Measurements from ENCODE around the gene POLL. TPM values are rescaled to one million over a fixed set of nuclear protein-coding genes. Genes with fewer than 3 reads are reported as not detected.

The POLL gene
- total and polyA plus RNA-seq, 11 donors: 12.3 to 21.6 (median 17.7) TPM

- Histone ChIP-seq H3K36me3 (no peaks in the 10 kb centered on the region), H3K4me1 (peaks cover 0 to 28% (median 16%) of the 10 kb centered on the region in 12 donors), H3K4me3 (peak overlapping the region in 10 of 12 donors; percentile 4 to 46 (median 31)), H3K27me3 (peaks cover 10 to 62% (median 49%) of the 10 kb centered on the region in 9 donors), H3K27ac (no peak overlapping the region), H3K9me3 (no peaks in the 10 kb centered on the region)
- DNase-seq: peak in 1 of 5 donors; percentile 56
- intact Hi-C loops (cut with DNase I): loop anchor here in 7 of 10 donors (5.0 to 10.0 kb wide), 6 partner anchors 262 to 404 kb away; no protein-coding TSS in a partner anchor
- no peak for TF ChIP-seq POLR2A (IDR thresholded peaks at IDR 0.05)
- TF ChIP-seq CTCF (IDR thresholded peaks at IDR 0.05): no peak
- peak in 1 of 4 donors; percentile 3 for ATAC-seq
- WGBS, 4 donors: 8 to 15% (median 11%) methylated on average over 36 to 59 of the region's 59 CpGs
Observed at GRCh38 chr10:101566333-101567164, 21.5 kb downstream of the POLL start.

- Histone ChIP-seq H3K9me3 (no peaks in the 10 kb centered on the region), H3K27ac (no peak overlapping the region), H3K36me3 (no peaks in the 10 kb centered on the region), H3K27me3 (peaks cover 10 to 62% (median 49%) of the 10 kb centered on the region in 9 donors), H3K4me1 (peaks cover 0 to 27% (median 15%) of the 10 kb centered on the region in 12 donors), H3K4me3 (peak overlapping the region in 5 of 12 donors; percentile 4 to 44 (median 30))
- TF ChIP-seq POLR2A (IDR thresholded peaks at IDR 0.05) (no peak), CTCF (IDR thresholded peaks at IDR 0.05) (no peak)
- peak in 1 of 5 donors; percentile 41 for DNase-seq
- intact Hi-C loops (cut with DNase I): loop anchor here in 7 of 10 donors (5.0 to 10.0 kb wide), 6 partner anchors 261 to 404 kb away; no protein-coding TSS in a partner anchor
- 62 to 72% (median 65%) methylated on average over 6 to 8 of the region's 8 CpGs for WGBS, 4 donors
- ATAC-seq: no peak
Observed at GRCh38 chr10:101565936-101566332, 22.1 kb downstream of the POLL start.

DNA sequence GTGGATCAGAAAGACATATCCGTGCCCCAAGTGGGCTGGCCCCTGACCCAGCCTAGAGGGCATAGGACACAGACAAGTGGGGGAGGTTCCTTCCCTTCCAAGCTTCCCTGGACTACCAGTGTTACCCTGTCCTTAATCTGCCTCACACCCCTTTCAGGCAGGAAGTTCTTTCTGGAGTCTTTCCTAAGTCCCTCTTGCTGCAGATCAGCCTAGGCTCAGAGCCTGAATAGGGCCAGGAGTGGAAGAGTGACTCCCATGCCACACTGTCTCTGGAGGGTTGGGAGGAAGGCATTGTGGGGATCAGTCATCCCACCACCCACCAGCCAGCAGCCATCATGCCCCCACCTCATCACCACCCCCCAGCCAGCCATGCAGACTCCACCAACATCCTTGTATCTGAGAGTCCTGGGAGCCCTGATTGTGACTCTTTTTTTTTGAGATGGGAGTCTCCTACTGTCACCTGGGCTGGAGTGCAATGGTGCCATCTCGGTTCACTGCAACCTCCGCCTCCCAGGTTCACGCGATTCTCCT is 22.6 kb downstream of the POLL start:
- 83 to 89% (median 86%) methylated on average over 5 of the region's 5 CpGs for WGBS, 4 donors
- H3K36me3 ChIP-seq: no peaks in the 10 kb centered on the region
- intact Hi-C loops (cut with DNase I): loop anchor here in 7 of 10 donors (5.0 to 10.0 kb wide), 6 partner anchors 261 to 403 kb away; no protein-coding TSS in a partner anchor
- H3K9me3 ChIP-seq: no peaks in the 10 kb centered on the region
- ATAC-seq: no peak
- peak in 1 of 5 donors; percentile 23 for DNase-seq
- no peak overlapping the region for H3K27ac ChIP-seq
- no peak overlapping the region for H3K4me3 ChIP-seq
- peaks cover 10 to 62% (median 49%) of the 10 kb centered on the region in 9 donors for H3K27me3 ChIP-seq
- TF ChIP-seq POLR2A (IDR thresholded peaks at IDR 0.05): no peak
- TF ChIP-seq CTCF (IDR thresholded peaks at IDR 0.05): no peak
- H3K4me1 ChIP-seq: peaks cover 0 to 22% (median 11%) of the 10 kb centered on the region in 12 donors

DNA sequence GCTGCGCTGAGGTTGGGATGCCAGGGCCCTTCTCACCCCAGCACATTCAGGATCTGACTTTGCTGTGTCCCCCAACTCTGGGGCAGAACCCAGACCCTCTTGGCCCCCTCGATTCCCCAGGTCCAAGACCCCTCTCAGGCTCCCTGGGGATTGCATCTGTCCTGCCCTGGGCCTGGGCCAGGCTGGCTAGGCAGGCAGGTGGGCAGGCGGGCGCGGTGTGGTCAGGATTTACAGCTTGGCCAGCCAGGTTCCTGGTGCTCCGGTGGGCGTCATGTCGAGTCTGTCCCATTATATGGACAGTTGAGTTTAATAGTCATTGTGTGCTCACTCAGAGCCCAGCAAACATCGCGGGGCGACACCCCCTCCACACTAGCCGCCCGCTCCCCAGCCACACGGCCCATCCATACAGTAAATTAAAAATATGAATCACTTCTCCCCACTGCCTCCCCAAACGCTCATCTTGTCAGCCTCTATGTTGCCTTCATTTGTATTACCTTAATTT is 23.5 kb downstream of the POLL start:
- peaks cover 7 to 57% (median 42%) of the 10 kb centered on the region in 9 donors for H3K27me3 ChIP-seq
- intact Hi-C loops (cut with DNase I): loop anchor here in 3 of 10 donors (10.0 kb wide), 2 partner anchors 260 to 290 kb away; no protein-coding TSS in a partner anchor
- no peak overlapping the region for H3K4me3 ChIP-seq
- peaks cover 0 to 17% (median 3%) of the 10 kb centered on the region in 12 donors for H3K4me1 ChIP-seq
- no peak for ATAC-seq
- H3K36me3 ChIP-seq: no peaks in the 10 kb centered on the region
- TF ChIP-seq CTCF (IDR thresholded peaks at IDR 0.05): no peak
- no peak overlapping the region for H3K27ac ChIP-seq
- WGBS, 4 donors: 87 to 89% (median 88%) methylated on average over 15 of the region's 15 CpGs
- peak in 1 of 5 donors; percentile 47 for DNase-seq
- H3K9me3 ChIP-seq: no peaks in the 10 kb centered on the region

Data from heart left ventricle (tissue), 16 donors.